ENCODE data around the gene CPT1B. TPM values are rescaled to one million over a fixed set of nuclear protein-coding genes. Genes with fewer than 3 reads are reported as not detected.

CPT1B gene
- total and polyA plus RNA-seq, 2 experiments from 2014 or later: 5.6 to 14.4 TPM

- H3K36me3 ChIP-seq (ENCODE audit: insufficient read depth): no peaks in the 10 kb centered on the region; the same call in 1 of the 2 replicates
- TF ChIP-seq EZH2 (IDR thresholded peaks at IDR 0.05; ENCODE audit: low read depth, unreplicated experiment): no peak
- TF ChIP-seq ZNF462 (CRISPR knock-in tag; IDR thresholded peaks at IDR 0.05): no peak
- no peak for TF ChIP-seq REST (IDR thresholded peaks at IDR 0.05; ENCODE audit: unreplicated experiment)
- no peak for TF ChIP-seq ETS1 (IDR thresholded peaks at IDR 0.05)
- TF ChIP-seq ZNF114 (CRISPR knock-in tag; IDR thresholded peaks at IDR 0.05): no peak
- no peak for TF ChIP-seq NANOG (IDR thresholded peaks at IDR 0.05; ENCODE audit: borderline replicate concordance)
- no peak for TF ChIP-seq CREB1 (CRISPR knock-in tag; IDR thresholded peaks at IDR 0.05; ENCODE audit: low read depth)
- no peak for TF ChIP-seq CTCF (conservative IDR thresholded peaks at IDR 0.05; ENCODE audit: low read depth in 2 of 2)
- TF ChIP-seq EZH2phosphoT487 (IDR thresholded peaks at IDR 0.05; ENCODE audit: unreplicated experiment): no peak
- no peak for TF ChIP-seq JUNB (IDR thresholded peaks at IDR 0.05; ENCODE audit: unreplicated experiment)
- TF ChIP-seq POLR2AphosphoS5 (IDR thresholded peaks at IDR 0.05; ENCODE audit: low read depth): no peak
- no peak for TF ChIP-seq STAT1 (IDR thresholded peaks at IDR 0.05; ENCODE audit: unreplicated experiment)
- no peak for TF ChIP-seq ZNF331 (CRISPR knock-in tag; IDR thresholded peaks at IDR 0.05; ENCODE audit: low read depth)
- no peak overlapping the region for H3K4me2 ChIP-seq
- H3K4me1 ChIP-seq (ENCODE audit: insufficient read depth): no peaks in the 10 kb centered on the region; the same call in 1 of the 2 replicates
- no peaks in the 10 kb centered on the region; the same call in 1 of the 2 replicates for H4K20me1 ChIP-seq (replicated peaks; ENCODE audit: insufficient read depth)
- H2AFZ ChIP-seq: no peak overlapping the region
- H3K9me2 ChIP-seq (ENCODE audit: insufficient read depth): no peaks in the 10 kb centered on the region
- H3K27ac Mint-ChIP-seq: no peak overlapping the region
- H3K4me1 Mint-ChIP-seq: peaks cover 11% of the 10 kb centered on the region
- H3K79me2 ChIP-seq (replicated peaks; ENCODE audit: insufficient read depth): no peaks in the 10 kb centered on the region
- H3K9me3 Mint-ChIP-seq: peaks cover 4% of the 10 kb centered on the region; the same call in 1 of the 3 replicates
- no peak overlapping the region for H3K27ac ChIP-seq (ENCODE audit: low read depth)
- no peak for ATAC-seq
- no peak overlapping the region for H3K4me3 ChIP-seq
- H3F3A ChIP-seq (replicated peaks; ENCODE audit: low read depth): peaks cover 4% of the 10 kb centered on the region
- peaks cover 14% of the 10 kb centered on the region for H3K27me3 ChIP-seq (ENCODE audit: insufficient read depth)
- H3K36me3 Mint-ChIP-seq (ENCODE audit: low read depth): peaks cover 20% of the 10 kb centered on the region
- no peak for DNase-seq (ENCODE audit: low spot score)
- H3K4me3 Mint-ChIP-seq: no peak overlapping the region
- H3K27me3 Mint-ChIP-seq (ENCODE audit: insufficient read depth, low read depth, poor library complexity): peaks cover 22% of the 10 kb centered on the region
These were observed 55.3 kb downstream of the CPT1B start for GRCh38 chr22:50522806-50523438.

Data from GM23338 (cell line).